Ishikawa (cell line): ENCODE results near the gene PTPRU.

Experiments used
- CEBPB ChIP-seq: IDR thresholded peaks from 2 replicates; pipeline ENCODE4 v1.6.1; 2012
- CREB1 ChIP-seq: IDR thresholded peaks from 2 replicates; pipeline ENCODE4 v1.6.1; 2012; ENCODE audit warnings: low read depth
- EGR1 ChIP-seq: IDR thresholded peaks from 2 replicates; pipeline ENCODE4 v1.6.1; 2012
- EP300 ChIP-seq: IDR thresholded peaks from 2 replicates; pipeline ENCODE4 v1.6.1; 2012; ENCODE audit warnings: borderline replicate concordance
- FOXM1 ChIP-seq: IDR thresholded peaks from 2 replicates; pipeline ENCODE4 v1.6.1; 2012; ENCODE audit warnings: low read depth, borderline replicate concordance
- MAX ChIP-seq: IDR thresholded peaks from 2 replicates; pipeline ENCODE4 v1.6.1; 2012
- NFIC ChIP-seq: IDR thresholded peaks from 2 replicates; pipeline ENCODE4 v1.6.1; 2012
- RAD21 ChIP-seq: IDR thresholded peaks from 2 replicates; pipeline ENCODE4 v1.6.1; 2012; ENCODE audit warnings: low read depth
- REST ChIP-seq: IDR thresholded peaks from 2 replicates; pipeline ENCODE4 v1.6.1; 2012; ENCODE audit warnings: low read depth, mild to moderate bottlenecking
- TAF1 ChIP-seq: IDR thresholded peaks from 2 replicates; pipeline ENCODE4 v1.6.1; 2012; ENCODE audit warnings: low read depth, mild to moderate bottlenecking
- TCF12 ChIP-seq: IDR thresholded peaks from 2 replicates; pipeline ENCODE4 v1.6.1; 2012; ENCODE audit warnings: low read depth
- TEAD4 ChIP-seq: IDR thresholded peaks from 2 replicates; pipeline ENCODE4 v1.6.1; 2012
- USF1 ChIP-seq: IDR thresholded peaks from 2 replicates; pipeline ENCODE4 v1.6.1; 2012
- YY1 ChIP-seq: IDR thresholded peaks from 2 replicates; pipeline ENCODE4 v1.6.1; 2012; ENCODE audit warnings: low read depth
- ZBTB7A ChIP-seq: IDR thresholded peaks from 2 replicates; pipeline ENCODE4 v1.6.1; 2012; ENCODE audit warnings: low read depth

PTPRU gene

DNA sequence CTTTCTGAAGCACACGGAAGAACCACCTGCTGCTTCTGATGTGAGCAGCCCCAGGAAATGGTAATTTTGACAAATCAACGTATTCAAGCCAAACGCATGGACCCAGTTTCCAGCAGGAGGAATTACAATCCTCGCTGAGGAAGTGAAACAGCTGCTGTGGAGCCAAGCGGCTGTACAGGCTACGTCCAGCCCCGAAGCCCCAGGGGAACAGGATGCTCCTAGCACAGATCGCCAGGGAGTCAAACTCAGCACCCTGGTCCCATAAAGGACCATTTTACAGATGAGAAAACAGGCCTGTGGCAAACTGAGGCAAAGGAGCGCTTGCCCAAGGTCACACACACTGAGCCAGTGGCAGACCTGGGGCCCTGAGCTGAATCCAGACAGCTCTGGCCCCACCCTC is 108.0 kb downstream of the PTPRU start:
- TF ChIP-seq USF1 (no peak), EGR1 (no peak), NFIC (no peak), MAX (no peak), CREB1 (no peak), TCF12 (no peak), FOXM1 (no peak), TEAD4 (no peak), RAD21 (no peak), REST (no peak), CEBPB (no peak), TAF1 (no peak), YY1 (no peak), ZBTB7A (no peak), EP300 (no peak)

DNA sequence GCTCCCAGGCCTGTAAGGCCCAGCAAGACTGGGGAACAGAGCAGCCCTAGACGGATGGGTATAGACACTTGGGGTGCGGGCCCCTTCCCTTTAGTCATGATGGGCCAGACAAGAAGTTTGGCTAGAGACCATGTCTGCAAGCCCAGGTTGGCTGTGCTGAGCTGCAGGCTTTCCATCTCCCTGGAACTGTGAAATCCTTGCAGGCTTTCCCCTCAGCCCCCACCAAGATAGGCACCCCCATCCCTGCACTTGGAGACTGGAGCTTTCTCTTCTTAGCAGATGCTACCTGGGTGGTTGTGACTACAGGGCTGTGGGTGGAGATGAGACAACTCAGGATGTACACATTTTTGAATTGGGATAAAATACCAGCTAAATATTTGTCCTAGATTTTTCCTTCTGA is 110.3 kb downstream of the PTPRU start:
- TF ChIP-seq CREB1 (no peak), TAF1 (no peak), ZBTB7A (no peak), FOXM1 (no peak), EGR1 (no peak), NFIC (no peak), USF1 (no peak), TCF12 (no peak), CEBPB (no peak)

GRCh38 chr1:29349871-29350491 is 113.7 kb downstream of the PTPRU start:
- TF ChIP-seq TAF1 (no peak), MAX (peak; percentile 46), ZBTB7A (no peak), REST (no peak), USF1 (peak; percentile 77)

DNA sequence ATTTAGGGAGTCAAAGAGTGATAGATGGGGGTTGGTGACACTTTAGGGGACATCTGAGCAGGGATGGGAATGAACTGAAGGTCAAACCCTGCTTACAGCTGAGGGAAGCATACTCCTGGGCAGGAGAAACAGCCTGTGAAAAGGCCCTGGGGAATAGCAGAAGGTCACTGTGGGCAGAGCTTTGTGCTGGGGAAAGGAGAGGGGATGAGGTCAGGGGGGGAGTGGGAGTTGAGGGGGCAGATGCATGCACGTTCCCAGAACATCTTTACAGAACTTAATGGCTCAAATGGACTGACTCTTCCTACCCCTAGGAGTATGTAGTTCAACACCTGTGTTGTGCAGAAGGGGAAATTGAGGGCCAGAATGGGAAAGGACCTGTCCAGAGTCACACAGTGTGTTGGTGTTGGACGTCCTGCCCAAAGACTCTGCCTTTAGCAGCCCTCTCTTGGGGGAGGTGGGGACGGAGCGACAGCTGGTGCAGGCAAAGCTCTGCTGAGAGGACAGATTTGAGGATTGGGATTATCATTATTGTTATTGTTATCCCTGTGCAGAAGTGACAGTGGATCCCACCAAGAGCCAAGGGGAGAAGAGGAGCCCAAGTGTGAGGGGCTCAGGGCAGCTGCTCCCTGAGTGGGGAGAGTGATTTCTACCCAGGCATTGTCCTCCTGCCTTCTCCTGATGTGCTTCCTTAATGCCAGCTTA is 116.5 kb downstream of the PTPRU start:
- no peak for TF ChIP-seq YY1
- no peak for TF ChIP-seq NFIC
- no peak for TF ChIP-seq EGR1
- no peak for TF ChIP-seq TCF12
- TF ChIP-seq EP300: no peak
- TF ChIP-seq RAD21: no peak
- TF ChIP-seq USF1: no peak
- TF ChIP-seq CEBPB: no peak
- no peak for TF ChIP-seq ZBTB7A
- no peak for TF ChIP-seq TEAD4
- no peak for TF ChIP-seq REST
- no peak for TF ChIP-seq FOXM1
- no peak for TF ChIP-seq MAX
- TF ChIP-seq TAF1: no peak
- TF ChIP-seq CREB1: no peak
